Smooth muscle cell of the brain vasculature (primary cell): ENCODE data around the gene MYADML2.

Experiments
- DNase-seq: peaks from one replicate; pipeline ENCODE4 v3.0.0-alpha.2; 2012; ENCODE audit warnings: low read depth, low spot score

MYADML2 gene

GRCh38 chr17:81940538-81941483, 6.2 kb downstream of the MYADML2 start:
- DNase-seq, result no peak

- DNase-seq, result no peak
Observed at GRCh38 chr17:81939881-81940385, 7.1 kb downstream of the MYADML2 start.

DNA sequence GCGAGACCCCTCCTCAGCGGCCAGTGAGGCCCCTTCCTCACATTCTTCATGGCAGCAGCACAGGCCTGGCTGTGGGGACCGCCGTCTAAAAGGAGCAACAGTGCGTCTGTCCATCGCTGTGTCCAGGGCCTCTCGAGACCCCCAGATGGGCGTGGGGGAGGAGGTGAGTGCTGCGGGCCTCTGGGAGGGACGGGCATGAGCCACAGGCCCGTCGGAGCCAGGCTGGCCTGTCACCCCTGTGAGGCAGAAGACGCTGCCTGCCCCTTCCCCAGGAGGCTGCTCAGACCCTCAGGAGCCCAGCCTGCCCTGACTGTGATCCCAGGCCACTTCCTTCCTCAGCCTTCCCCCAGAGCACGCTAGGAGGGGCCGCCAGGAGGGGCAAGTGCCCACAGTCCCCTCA, 7.8 kb downstream of the MYADML2 start:
- DNase-seq, result no peak

GRCh38 chr17:81935709-81936084, 11.3 kb downstream of the MYADML2 start:
- DNase-seq, result no peak

DNA sequence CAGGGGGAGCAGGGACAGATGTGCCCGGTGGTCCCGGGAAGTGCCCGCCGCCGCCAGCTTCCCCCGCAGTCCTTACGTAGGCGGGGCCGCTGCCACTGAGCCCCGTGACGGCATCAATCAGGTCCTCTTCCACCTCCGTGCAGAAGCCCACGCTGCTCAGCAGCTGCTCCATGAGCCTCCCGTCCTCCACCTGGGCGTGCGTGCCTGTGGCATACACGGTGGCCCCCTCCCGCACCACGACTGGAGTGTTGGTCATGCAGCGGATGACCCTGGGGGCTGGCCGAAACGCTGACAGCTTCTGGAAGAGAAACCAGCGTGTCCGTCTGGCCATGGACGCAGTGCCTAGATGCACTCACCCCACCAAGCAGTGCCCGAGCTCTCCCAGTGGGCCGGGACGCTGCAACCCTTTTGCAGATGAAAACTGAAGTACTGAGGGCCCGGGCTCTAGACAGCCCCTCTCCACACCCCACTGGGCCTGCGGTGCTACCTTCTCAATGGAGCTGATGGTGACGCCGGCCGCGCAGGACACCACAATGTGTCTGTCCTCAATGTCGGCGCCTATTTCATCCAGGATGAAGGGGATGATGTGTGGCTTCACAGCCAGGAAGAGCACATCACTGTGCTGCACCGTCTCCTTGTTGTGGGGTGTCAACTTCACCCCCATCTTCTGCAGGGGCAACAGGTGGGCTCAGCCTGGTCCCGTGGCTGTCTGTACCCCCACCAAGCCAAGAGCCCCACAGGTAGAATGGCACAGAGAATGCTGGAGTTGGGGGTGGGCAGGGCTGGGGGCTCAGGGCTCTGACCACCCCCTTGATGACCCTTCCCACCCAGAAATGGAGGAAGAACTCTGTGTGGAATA, 12.0 kb downstream of the MYADML2 start:
- DNase-seq, result no peak

- no peak for DNase-seq
Observed at GRCh38 chr17:81934098-81934757, 12.8 kb downstream of the MYADML2 start.

GRCh38 chr17:81933178-81933699, 13.8 kb downstream of the MYADML2 start:
- no peak for DNase-seq

GRCh38 chr17:81932333-81932983, 14.6 kb downstream of the MYADML2 start:
- no peak for DNase-seq

DNA sequence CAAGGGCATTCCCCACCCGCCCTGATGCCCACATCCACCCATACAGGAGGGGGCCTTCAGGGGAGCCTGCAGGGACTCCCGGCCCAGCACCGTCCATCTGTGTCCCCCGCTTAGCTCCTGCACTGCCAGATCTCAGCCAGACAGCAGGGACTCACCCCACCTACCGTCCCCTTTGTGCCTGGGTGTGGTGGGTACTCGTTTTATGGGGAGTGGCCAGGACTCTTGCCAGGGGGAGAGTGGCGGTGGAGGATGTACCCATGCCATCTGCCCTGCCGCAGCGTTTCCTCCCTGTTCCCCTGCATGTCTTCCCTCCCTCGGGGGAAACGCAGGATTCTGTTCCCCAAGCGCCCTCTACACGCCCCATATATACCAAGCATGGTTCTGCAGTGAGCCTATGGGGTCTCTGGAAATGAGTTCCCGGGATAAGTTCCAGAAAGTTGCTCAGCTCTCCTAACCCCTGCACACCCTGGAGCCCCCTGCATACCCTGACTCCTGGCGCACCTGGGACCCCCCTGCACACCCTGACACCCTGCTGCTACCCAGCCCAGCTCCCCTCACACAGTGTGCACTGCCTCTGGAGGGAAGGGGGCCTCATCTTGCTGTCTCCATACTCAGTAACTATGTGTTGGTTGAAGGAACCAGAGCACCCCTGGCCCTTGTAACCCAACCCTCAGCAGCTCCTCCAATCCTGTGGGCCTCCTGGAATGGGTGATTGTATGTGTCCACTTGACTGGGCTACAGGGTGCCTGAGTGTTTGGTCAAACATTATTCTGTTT, 15.3 kb downstream of the MYADML2 start:
- no peak for DNase-seq

GRCh38 chr17:81931189-81931556, 15.9 kb downstream of the MYADML2 start:
- no peak for DNase-seq

DNA sequence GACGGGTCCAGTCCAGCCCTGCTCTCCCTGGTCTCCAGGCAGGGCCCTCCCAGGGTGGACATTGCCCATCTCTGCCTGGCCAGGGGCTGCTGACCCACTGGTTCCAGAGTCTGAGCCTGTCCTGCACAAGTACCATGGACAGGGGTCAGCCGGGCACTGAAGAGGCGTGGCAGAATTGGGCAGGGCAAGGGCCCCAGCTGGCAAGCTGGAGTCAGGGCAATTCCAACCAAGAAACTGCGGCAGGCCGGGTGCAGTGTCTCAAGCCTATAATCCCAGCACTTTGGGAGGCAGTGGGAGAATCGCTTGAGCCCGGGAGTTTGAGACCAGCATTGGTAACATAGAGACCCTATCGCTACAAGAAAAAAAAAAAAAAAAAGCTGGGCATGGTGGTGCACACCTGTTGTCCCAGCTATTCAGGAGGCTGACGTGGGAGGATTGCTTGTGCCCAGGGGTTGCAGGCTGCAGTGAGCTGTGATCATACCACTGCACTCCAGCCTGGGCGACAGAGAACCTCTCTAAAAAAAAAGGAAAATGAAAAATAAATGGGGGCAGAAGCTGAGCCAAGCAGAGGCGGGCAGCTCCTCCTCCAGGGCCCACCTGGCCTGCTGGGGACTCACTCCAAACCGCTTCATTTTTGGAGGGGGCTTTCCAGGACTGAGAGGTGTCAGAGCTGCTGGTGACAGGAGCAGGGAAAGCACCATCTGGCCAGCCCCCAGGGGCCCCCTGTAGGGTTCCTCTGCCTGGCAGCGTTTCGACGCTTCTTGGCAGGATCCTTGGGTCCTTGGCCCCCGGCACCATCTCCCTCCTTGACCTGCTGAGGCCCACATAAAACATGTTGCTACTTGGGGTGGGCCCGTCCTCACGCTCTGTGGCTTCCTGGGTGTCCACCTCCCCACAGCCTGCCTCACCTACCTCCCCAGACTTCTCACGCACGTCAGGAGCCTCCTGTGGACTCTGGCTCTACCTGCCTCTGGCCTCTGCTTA, 16.6 kb downstream of the MYADML2 start:
- no peak for DNase-seq

DNA sequence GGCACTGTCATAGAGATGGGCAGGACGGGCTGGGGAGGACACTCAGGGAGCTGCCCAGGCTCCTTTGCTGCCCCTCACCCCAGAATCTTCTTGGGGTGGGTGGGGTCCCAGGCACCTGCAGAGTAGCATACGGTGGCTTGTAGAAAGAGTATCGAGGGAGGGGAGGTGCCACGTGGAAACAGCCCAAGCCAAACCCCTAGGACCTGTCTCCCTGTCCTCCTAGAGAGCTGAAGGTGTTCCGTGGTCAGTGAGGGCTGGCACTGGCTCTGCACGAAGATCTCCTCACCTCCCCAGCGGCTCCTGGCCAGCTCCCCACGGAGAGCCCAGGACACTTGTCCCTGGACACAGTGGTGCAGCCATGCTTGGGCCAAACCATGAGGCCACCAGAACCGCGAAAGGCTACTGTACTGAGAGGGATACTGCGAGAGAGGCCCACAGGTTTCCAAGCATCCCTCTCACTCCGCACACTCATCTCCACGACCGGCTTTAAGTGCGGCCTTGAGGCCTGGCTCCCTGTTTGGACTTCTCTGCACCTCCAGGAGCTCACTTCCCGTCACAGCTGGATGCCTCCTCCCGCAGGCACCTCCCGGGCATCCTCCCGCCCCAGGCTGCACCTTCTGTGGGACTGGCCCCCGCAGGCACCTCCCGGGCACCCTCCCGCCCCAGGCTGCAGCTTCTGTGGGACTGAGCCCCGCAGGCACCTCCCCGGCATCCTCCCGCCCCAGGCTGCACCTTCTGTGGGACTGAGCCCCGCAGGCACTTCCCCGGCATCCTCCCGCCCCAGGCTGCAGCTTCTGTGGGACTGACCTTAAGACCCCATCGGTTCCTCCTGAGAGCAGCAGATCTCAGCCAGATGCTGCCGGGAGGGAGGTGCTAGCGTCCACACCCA, 17.5 kb downstream of the MYADML2 start:
- DNase-seq, result no peak

GRCh38 chr17:81928544-81929252, 18.3 kb downstream of the MYADML2 start:
- DNase-seq, result no peak

DNA sequence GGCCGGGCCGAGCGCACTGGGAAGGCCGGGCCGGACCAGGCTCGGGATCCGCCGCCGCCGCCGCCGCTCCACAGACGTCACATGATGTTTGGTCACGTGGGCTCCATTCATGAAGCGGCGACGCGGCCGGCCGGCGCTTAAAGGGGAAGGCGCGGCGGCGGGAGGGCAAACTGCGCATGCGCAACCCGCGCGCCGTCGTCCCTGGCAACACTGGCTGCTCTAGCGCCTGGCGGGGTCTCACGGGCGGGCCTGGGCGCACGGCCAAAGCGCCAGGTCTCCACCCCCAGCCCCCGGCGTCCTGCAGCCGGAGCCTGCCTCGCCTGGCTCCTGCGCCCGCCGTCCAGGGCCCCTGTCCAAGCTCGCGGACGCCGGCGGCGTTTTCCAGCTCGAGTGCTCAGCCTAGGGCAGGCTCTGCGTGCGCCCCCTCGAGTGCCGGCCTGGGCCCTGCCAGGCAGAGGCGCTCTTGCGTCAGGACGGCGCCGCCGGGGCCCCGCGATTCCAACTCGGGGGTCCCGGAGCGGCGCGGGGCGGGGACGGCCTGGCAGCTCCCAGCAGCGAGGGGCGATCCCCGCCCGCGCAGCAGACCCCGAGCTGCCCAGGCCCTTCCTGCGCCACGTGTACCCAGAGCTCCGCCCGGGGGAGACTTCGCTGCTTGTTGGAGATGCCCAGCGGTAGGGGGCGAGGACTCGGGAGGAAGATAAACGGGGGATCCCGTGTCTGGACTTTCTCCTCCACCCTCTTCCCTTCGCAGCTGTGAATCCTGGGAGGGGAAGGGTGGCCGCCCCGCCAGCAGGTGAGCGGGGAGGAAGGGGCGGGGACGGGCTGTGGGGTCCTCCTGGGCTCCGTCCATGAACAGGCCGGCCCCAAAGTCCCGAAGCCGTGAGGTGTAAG, 19.1 kb downstream of the MYADML2 start, which contains the start of gene MAFG:
Gene MAFG (minus strand): TSS at position 83 of the 891 bp plus-strand sequence. CDS start 4,550 bp downstream, outside the sequence.
- DNase-seq, result peak; percentile 88

DNA sequence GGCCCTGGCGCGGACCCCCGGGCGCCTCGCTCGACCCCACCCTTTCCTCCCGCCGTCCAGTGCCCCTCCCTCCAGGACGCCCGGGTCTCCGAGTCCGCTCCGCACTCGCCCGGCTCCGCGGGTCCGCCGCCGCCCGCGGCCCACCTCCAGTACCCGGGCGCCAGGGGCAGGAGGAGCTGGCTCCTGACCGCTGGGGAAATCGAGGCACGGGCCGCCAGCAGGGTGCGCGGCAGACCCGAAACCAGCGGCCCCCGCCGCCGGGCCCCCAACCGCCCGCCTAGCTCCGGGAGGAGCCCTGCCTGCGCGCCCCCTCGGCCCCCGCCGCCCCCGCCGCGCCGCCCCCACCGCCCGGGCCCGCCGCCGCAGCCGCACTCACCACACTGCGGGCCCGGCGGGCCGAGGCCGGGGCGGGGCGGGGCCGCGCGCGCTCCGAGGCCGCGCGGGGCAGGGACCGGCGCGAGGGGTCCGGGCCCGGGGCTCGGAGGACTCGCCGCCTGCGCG, 19.8 kb downstream of the MYADML2 start:
- DNase-seq, result no peak
